Smooth muscle cell (in vitro differentiated cells): ENCODE measurements around the gene ARHGAP33. TPM values are rescaled to one million over a fixed set of nuclear protein-coding genes. Genes with fewer than 3 reads are reported as not detected.

Source experiments
- DNase-seq: peaks from one replicate; lab custom pipeline; 2025; ENCODE audit not compliant: unreplicated experiment; lab: John Stamatoyannopoulos, UW
- H2AFZ ChIP-seq: fragments of 200-600 bp; sonication (generic); 2 replicates; pipeline ENCODE4 v1.6.0; 2016; ENCODE audit warnings: antibody characterized with exemption, low read depth, mild to moderate bottlenecking
- H3F3A ChIP-seq: fragments of 200-600 bp; sonication (generic); 2 replicates; pipeline ENCODE4 v1.6.0; 2017; ENCODE audit warnings: antibody characterized with exemption, low read depth
- H3K27ac ChIP-seq: fragments of 200-600 bp; sonication (generic); 2 replicates; pipeline ENCODE4 v1.5.1; 2016; ENCODE audit warnings: low read depth, mild to moderate bottlenecking
- H3K27me3 ChIP-seq: fragments of 200-600 bp; sonication (generic); 2 replicates; pipeline ENCODE4 v1.6.1; 2016; ENCODE audit warnings: low read depth, mild to moderate bottlenecking
- H3K36me3 ChIP-seq: fragments of 200-600 bp; sonication (generic); 2 replicates; pipeline ENCODE4 v1.5.1; 2016; ENCODE audit warnings: low read depth
- H3K4me1 ChIP-seq: fragments of 200-600 bp; sonication (generic); 2 replicates; pipeline ENCODE4 v1.5.1; 2016; ENCODE audit warnings: low read depth
- H3K4me2 ChIP-seq: fragments of 200-600 bp; sonication (generic); 2 replicates; pipeline ENCODE4 v1.6.0; 2016; ENCODE audit warnings: mild to moderate bottlenecking
- H3K4me3 ChIP-seq: fragments of 200-600 bp; sonication (generic); 2 replicates; pipeline ENCODE4 v1.5.1; 2016; ENCODE audit warnings: mild to moderate bottlenecking
- H3K79me2 ChIP-seq: fragments of 200-600 bp; sonication (generic); 2 replicates; pipeline ENCODE4 v1.6.0; 2016; ENCODE audit warnings: low read depth, mild to moderate bottlenecking
- H3K9ac ChIP-seq: fragments of 200-600 bp; sonication (generic); 2 replicates; pipeline ENCODE4 v1.6.0; 2016; ENCODE audit warnings: low read depth
- H3K9me3 ChIP-seq: fragments of 200-600 bp; sonication (generic); replicated peaks from 2 replicates; pipeline ENCODE4 v1.5.1; 2016; ENCODE audit warnings: low read depth
- H4K20me1 ChIP-seq: fragments of 200-600 bp; sonication (generic); 2 replicates; pipeline ENCODE4 v1.6.0; 2016; ENCODE audit warnings: low read depth
- WGBS: methylation state at CpG from one replicate; pipeline ENCODE4 v1.1.7; 2016; ENCODE audit warnings: low lambda C conversion rate; 5-methylcytosine and 5-hydroxymethylcytosine counted together
- polyA plus RNA-seq: library from polyadenylated mRNA; unstranded; fragments of >200 nt; fragmentation: Nextera tagmentation; extraction: Ambion mirVana; gene quantifications from 2 replicates; pipeline ENCODE4 v1.2.1, GENCODE V29; 2016
- total RNA-seq: library from RNA; depleted of rRNA; stranded (reverse); fragments of >200 nt; gene quantifications from 2 replicates; pipeline ENCODE4 v1.2.3, GENCODE V29; 2014
- TF ChIP-seq, protein P1 (sequence below): fragments of 200-600 bp; sonication (generic); IDR thresholded peaks from 2 replicates; pipeline ENCODE4 v1.5.1; 2017; ENCODE audit warnings: borderline replicate concordance, mild to moderate bottlenecking, antibody characterized with exemption; ENCODE audit not compliant: insufficient read depth, poor library complexity, severe bottlenecking

The ARHGAP33 gene, protein sequence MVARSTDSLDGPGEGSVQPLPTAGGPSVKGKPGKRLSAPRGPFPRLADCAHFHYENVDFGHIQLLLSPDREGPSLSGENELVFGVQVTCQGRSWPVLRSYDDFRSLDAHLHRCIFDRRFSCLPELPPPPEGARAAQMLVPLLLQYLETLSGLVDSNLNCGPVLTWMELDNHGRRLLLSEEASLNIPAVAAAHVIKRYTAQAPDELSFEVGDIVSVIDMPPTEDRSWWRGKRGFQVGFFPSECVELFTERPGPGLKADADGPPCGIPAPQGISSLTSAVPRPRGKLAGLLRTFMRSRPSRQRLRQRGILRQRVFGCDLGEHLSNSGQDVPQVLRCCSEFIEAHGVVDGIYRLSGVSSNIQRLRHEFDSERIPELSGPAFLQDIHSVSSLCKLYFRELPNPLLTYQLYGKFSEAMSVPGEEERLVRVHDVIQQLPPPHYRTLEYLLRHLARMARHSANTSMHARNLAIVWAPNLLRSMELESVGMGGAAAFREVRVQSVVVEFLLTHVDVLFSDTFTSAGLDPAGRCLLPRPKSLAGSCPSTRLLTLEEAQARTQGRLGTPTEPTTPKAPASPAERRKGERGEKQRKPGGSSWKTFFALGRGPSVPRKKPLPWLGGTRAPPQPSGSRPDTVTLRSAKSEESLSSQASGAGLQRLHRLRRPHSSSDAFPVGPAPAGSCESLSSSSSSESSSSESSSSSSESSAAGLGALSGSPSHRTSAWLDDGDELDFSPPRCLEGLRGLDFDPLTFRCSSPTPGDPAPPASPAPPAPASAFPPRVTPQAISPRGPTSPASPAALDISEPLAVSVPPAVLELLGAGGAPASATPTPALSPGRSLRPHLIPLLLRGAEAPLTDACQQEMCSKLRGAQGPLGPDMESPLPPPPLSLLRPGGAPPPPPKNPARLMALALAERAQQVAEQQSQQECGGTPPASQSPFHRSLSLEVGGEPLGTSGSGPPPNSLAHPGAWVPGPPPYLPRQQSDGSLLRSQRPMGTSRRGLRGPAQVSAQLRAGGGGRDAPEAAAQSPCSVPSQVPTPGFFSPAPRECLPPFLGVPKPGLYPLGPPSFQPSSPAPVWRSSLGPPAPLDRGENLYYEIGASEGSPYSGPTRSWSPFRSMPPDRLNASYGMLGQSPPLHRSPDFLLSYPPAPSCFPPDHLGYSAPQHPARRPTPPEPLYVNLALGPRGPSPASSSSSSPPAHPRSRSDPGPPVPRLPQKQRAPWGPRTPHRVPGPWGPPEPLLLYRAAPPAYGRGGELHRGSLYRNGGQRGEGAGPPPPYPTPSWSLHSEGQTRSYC
- 5.3 and 8.2 TPM in 2 replicates for total RNA-seq
- polyA plus RNA-seq, result 5.7 and 14.0 TPM in 2 replicates

DNA sequence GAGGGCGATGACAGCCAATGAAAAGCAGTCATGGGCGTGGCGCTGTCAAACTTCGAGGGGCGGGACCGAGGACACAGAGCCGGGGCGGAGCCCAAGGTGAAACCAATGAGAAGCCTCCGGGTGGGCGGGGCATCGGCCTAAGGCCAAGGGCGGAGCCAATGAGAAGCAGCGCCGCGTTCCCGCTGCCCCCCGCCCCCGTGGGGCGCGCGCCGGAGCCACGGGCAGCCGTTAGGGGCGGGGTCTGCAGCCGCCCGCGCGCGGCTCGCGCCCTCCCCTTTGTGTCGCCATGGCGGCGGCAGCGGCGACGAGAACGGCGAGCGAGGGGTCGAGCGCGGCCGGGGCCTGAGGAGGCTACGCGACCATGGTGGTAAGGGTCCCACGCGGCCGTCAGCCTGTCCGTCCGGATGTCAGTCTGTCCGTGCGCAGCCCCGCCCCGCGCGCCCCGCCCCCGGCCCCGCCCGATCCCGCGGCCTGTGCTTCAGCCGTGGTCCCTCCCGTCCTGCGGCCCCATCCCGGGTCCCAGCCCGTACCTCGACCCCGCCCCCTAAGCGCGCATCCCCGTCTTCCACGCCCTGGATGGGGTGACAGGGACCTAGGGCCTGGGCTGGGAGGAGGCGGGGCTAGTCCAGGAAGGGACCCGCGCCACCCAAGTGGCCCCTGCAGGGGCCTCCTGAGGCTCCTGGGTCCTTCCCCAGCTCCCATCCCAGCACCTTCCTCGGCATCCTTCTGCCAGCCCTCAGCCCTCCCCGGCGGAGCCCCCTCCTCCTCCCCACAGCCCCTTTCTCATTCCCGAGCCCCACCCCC, at the start of gene ARHGAP33:
Gene ARHGAP33, plus strand, starts transcription at position 267 of the 804 bp plus-strand sequence. Its CDS starts 95 bp downstream, at position 362.
- no peaks in the 10 kb centered on the region for H3K9me3 ChIP-seq
- H3K4me3 ChIP-seq, result peak within 1 kb of the TSS; percentile 83
- H3K4me2 ChIP-seq, result peak within 1 kb of the TSS; percentile 90
- no peak within 1 kb of the TSS for H3K27ac ChIP-seq
- 2% methylated on average over 40 of the region's 82 CpGs for WGBS
- no peaks in the 10 kb centered on the region for H3F3A ChIP-seq
- H3K27me3 ChIP-seq, result no peaks in the 10 kb centered on the region
- H3K36me3 ChIP-seq, result no peaks in the 10 kb centered on the region
- H2AFZ ChIP-seq, result no peak within 1 kb of the TSS
- TF ChIP-seq, protein P1, sequence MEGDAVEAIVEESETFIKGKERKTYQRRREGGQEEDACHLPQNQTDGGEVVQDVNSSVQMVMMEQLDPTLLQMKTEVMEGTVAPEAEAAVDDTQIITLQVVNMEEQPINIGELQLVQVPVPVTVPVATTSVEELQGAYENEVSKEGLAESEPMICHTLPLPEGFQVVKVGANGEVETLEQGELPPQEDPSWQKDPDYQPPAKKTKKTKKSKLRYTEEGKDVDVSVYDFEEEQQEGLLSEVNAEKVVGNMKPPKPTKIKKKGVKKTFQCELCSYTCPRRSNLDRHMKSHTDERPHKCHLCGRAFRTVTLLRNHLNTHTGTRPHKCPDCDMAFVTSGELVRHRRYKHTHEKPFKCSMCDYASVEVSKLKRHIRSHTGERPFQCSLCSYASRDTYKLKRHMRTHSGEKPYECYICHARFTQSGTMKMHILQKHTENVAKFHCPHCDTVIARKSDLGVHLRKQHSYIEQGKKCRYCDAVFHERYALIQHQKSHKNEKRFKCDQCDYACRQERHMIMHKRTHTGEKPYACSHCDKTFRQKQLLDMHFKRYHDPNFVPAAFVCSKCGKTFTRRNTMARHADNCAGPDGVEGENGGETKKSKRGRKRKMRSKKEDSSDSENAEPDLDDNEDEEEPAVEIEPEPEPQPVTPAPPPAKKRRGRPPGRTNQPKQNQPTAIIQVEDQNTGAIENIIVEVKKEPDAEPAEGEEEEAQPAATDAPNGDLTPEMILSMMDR, result no peak
- no peaks in the 10 kb centered on the region for H3K79me2 ChIP-seq
- no peaks in the 10 kb centered on the region for H4K20me1 ChIP-seq
- H3K4me1 ChIP-seq, result peaks cover 6% of the 10 kb centered on the region
- peak; percentile 93 for DNase-seq
- peak within 1 kb of the TSS; percentile 51 for H3K9ac ChIP-seq

DNA sequence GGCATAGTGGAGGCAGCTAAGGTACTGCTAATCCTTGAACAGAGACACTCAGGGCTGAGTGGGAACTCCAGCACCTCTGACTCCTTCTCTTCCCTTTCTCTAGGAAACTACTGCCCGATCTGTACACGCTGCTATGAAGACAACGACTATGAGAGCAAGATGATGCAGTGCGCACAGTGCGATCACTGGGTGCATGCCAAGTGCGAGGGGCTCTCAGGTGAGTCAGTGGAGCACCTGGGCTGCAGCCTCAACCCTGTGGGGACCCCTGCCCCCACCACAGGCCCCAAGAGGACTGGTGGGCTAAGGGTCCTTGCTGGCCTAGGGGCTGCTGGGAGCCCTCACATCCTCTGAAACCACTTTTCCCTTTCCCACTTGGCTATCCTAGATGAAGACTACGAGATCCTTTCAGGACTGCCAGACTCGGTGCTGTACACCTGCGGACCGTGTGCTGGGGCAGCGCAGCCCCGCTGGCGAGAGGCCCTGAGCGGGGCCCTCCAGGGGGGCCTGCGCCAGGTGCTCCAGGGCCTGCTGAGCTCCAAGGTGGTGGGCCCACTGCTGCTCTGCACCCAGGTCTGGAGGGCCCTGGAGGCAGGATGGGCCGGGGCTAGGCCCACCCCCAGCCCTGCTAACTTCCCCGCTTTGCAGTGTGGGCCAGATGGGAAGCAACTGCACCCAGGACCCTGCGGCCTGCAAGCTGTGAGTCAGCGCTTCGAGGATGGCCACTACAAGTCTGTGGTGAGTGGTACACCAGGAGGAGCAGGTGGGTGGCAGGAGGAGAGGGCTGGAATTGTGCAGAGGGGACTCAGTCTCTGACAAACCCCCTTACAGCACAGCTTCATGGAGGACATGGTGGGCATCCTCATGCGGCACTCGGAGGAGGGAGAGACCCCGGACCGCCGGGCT, 48.1 kb upstream of the ARHGAP33 start:
- Histone ChIP-seq H3K4me1 (no peaks in the 10 kb centered on the region), H3K4me2 (no peak overlapping the region), H3K4me3 (no peak overlapping the region), H3K36me3 (peaks cover 6% of the 10 kb centered on the region), H3K9me3 (no peaks in the 10 kb centered on the region), H2AFZ (no peak overlapping the region), H4K20me1 (peaks cover 12% of the 10 kb centered on the region), H3K79me2 (peaks cover 4% of the 10 kb centered on the region), H3K9ac (no peak overlapping the region), H3K27ac (no peak overlapping the region), H3K27me3 (no peaks in the 10 kb centered on the region), H3F3A (no peaks in the 10 kb centered on the region)
- DNase-seq, result no peak
- WGBS, result 97% methylated on average over 25 of the region's 25 CpGs
- TF ChIP-seq, protein P1, result no peak
